Measurements from ENCODE around the gene DGKI.

- TF ChIP-seq POLR2A (IDR thresholded peaks at IDR 0.05) (no peak), CTCF (IDR thresholded peaks at IDR 0.05 in 4 of 5, conservative IDR thresholded peaks at IDR 0.05 in 1 of 5) (no peak)
These were observed 176.3 kb downstream of the DGKI start for GRCh38 chr7:137670222-137671064.
